Sigmoid colon (tissue), 7 donors: Measurements from ENCODE around the gene FYB1. TPM values are rescaled to one million over a fixed set of nuclear protein-coding genes. Genes with fewer than 3 reads are reported as not detected.

Source experiments
- DNase-seq: peaks from one replicate; pipeline ENCODE4 v3.0.0-alpha.2; 2019
- H3K27ac ChIP-seq, 4 donors: fragments of 200-600 bp; sonication (generic); one replicate each; pipeline ENCODE4 v1.5.1; 2016 to 2019; ENCODE audit warnings: mild to moderate bottlenecking in 1 of 4
- H3K27me3 ChIP-seq, 3 donors: fragments of 200-600 bp; sonication (generic); one replicate each; pipeline ENCODE4 v1.5.1; 2019; ENCODE audit warnings: mild to moderate bottlenecking in 1 of 3
- H3K36me3 ChIP-seq, 4 donors: fragments of 200-600 bp; sonication (generic); one replicate each; pipeline ENCODE4 v1.5.1; 2016 to 2019
- H3K4me1 ChIP-seq, 4 donors: fragments of 200-600 bp; sonication (generic); one replicate each; pipeline ENCODE4 v1.5.1; 2017 to 2019
- H3K4me3 ChIP-seq, 4 donors: fragments of 200-600 bp; sonication (generic); one replicate each; pipeline ENCODE4 v1.5.1; 2017 to 2019; ENCODE audit warnings: mild to moderate bottlenecking in 2 of 4, moderate library complexity in 1 of 4
- H3K9me3 ChIP-seq, 4 donors: fragments of 200-600 bp in 3 of 4; sonication (generic) in 3 of 4; one replicate each; pipeline versions ENCODE4 v1.5.1 to v1.6.1; 2013 to 2019
- CTCF ChIP-seq, 4 experiments: fragments of 450-650 bp in 3 of 4; fragments of 200-600 bp in 1 of 4; IDR thresholded peaks; one replicate each; pipeline ENCODE4 v1.5.1; 2016 to 2019; ENCODE audit warnings: antibody characterized with exemption in 4 of 4, mild to moderate bottlenecking in 3 of 4, moderate library complexity in 2 of 4
- EP300 ChIP-seq, 4 donors: sonication (generic); formaldehyde crosslinking; IDR thresholded peaks; one replicate each; pipeline ENCODE4 v1.6.1; 2017; ENCODE audit warnings: antibody characterized with exemption in 4 of 4
- POLR2A ChIP-seq, 2 donors: fragments of 450-650 bp; IDR thresholded peaks; one replicate each; pipeline ENCODE4 v1.6.1; 2016; ENCODE audit warnings: antibody characterized with exemption in 2 of 2, mild to moderate bottlenecking in 2 of 2, moderate library complexity in 2 of 2
- POLR2AphosphoS5 ChIP-seq, 4 donors: sonication (generic); formaldehyde crosslinking; IDR thresholded peaks; one replicate each; pipeline ENCODE4 v1.6.1; 2017; ENCODE audit warnings: antibody characterized with exemption in 4 of 4
- WGBS, 2 donors: extraction: QIAGEN DNeasy Blood & Tissue Kit; methylation state at CpG; one replicate each; pipeline ENCODE4 v1.1.7; 2013; 5-methylcytosine and 5-hydroxymethylcytosine counted together
- intact Hi-C: fragments of 100-400 bp; cut with DNase I; formaldehyde crosslinking; loops from one replicate; pipeline ENCODE4 v1.15.1; 2023
- polyA plus RNA-seq, 3 donors: library from polyadenylated mRNA; stranded (reverse); fragments of 200-250 nt; gene quantifications; one replicate each; pipeline ENCODE4 v1.2.3, GENCODE V29; 2013
- total RNA-seq, 4 donors: library from RNA; depleted of rRNA; stranded (reverse); fragments of >200 nt; gene quantifications; one replicate each; pipeline ENCODE4 v1.1.0, GENCODE V29; 2016
- donor health status: healthy with polysubstance abuse.
- donor health status: Bipolar disorder and iron deficiency.
- donor health status: healthy.

Gene FYB1
- total and polyA plus RNA-seq, 7 donors: 2.8 to 18.2 (median 11.1) TPM

GRCh38 chr5:39171647-39172046 is 47.7 kb downstream of the FYB1 start:
- Histone ChIP-seq H3K27me3 (no peaks in the 10 kb centered on the region), H3K9me3 (no peaks in the 10 kb centered on the region), H3K4me3 (no peak overlapping the region), H3K4me1 (no peaks in the 10 kb centered on the region), H3K27ac (no peak overlapping the region), H3K36me3 (no peaks in the 10 kb centered on the region)
- TF ChIP-seq CTCF (IDR thresholded peaks at IDR 0.05): no peak
- no peak for TF ChIP-seq EP300 (IDR thresholded peaks at IDR 0.05)
- no peak for TF ChIP-seq POLR2AphosphoS5 (IDR thresholded peaks at IDR 0.05)
- TF ChIP-seq POLR2A (IDR thresholded peaks at IDR 0.05): no peak
- DNase-seq: no peak
- intact Hi-C loops: no loop called here
- WGBS, 2 donors: 42 to 68% methylated on average over 4 of the region's 4 CpGs

- intact Hi-C loops: no loop called here
- Histone ChIP-seq H3K9me3 (no peaks in the 10 kb centered on the region), H3K4me3 (no peak overlapping the region), H3K36me3 (no peaks in the 10 kb centered on the region), H3K4me1 (no peaks in the 10 kb centered on the region), H3K27ac (no peak overlapping the region), H3K27me3 (no peaks in the 10 kb centered on the region)
- WGBS, 2 donors: 87 to 93% methylated on average over 4 of the region's 4 CpGs
- TF ChIP-seq POLR2AphosphoS5 (IDR thresholded peaks at IDR 0.05): no peak
- TF ChIP-seq POLR2A (IDR thresholded peaks at IDR 0.05): no peak
- TF ChIP-seq EP300 (IDR thresholded peaks at IDR 0.05): no peak
- TF ChIP-seq CTCF (IDR thresholded peaks at IDR 0.05): no peak
- DNase-seq: no peak
These were observed 50.3 kb downstream of the FYB1 start for GRCh38 chr5:39169081-39169480.

DNA sequence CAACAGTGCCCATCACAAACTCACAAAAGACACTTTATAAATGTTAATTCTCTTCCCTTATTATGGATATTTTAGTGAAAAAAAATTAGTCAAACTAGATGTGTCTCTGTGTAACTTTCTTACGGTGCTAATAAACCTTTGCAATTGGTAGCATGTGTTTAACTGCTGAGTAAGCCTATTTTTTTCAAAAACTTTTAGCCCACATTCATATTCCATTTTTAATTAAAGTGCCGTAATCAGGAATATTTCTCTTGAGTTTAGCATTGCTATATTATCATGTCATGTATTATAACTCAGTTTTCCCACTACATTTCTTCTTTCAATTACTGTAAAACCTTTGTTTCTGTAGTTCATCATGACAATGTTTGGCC is 51.4 kb downstream of the FYB1 start:
- H3K4me3 ChIP-seq: no peak overlapping the region
- no peaks in the 10 kb centered on the region for H3K27me3 ChIP-seq
- H3K9me3 ChIP-seq: no peaks in the 10 kb centered on the region
- intact Hi-C loops: no loop called here
- H3K4me1 ChIP-seq: no peaks in the 10 kb centered on the region
- WGBS, 2 donors: 77 to 78% methylated on average over 2 of the region's 2 CpGs
- TF ChIP-seq EP300 (IDR thresholded peaks at IDR 0.05) (no peak), POLR2A (IDR thresholded peaks at IDR 0.05) (no peak), POLR2AphosphoS5 (IDR thresholded peaks at IDR 0.05) (no peak), CTCF (IDR thresholded peaks at IDR 0.05) (no peak)
- H3K27ac ChIP-seq: no peak overlapping the region
- no peaks in the 10 kb centered on the region for H3K36me3 ChIP-seq
- DNase-seq: no peak

GRCh38 chr5:39167141-39167971 is 52.0 kb downstream of the FYB1 start:
- WGBS, 2 donors: 69 to 83% methylated on average over 5 of the region's 5 CpGs
- no peaks in the 10 kb centered on the region for H3K36me3 ChIP-seq
- H3K4me1 ChIP-seq: no peaks in the 10 kb centered on the region
- H3K9me3 ChIP-seq: no peaks in the 10 kb centered on the region
- TF ChIP-seq EP300 (IDR thresholded peaks at IDR 0.05) (no peak), POLR2AphosphoS5 (IDR thresholded peaks at IDR 0.05) (no peak), CTCF (IDR thresholded peaks at IDR 0.05) (no peak), POLR2A (IDR thresholded peaks at IDR 0.05) (no peak)
- DNase-seq: no peak
- no peak overlapping the region for H3K4me3 ChIP-seq
- intact Hi-C loops: no loop called here
- H3K27ac ChIP-seq: no peak overlapping the region
- no peaks in the 10 kb centered on the region for H3K27me3 ChIP-seq
